ENCODE results near the gene SNX27. TPM values are rescaled to one million over a fixed set of nuclear protein-coding genes. Genes with fewer than 3 reads are reported as not detected.

SNX27 gene
- total RNA-seq, 4 donors from 2014 or later = 48.1 to 61.1 (median 53.8) TPM

DNA sequence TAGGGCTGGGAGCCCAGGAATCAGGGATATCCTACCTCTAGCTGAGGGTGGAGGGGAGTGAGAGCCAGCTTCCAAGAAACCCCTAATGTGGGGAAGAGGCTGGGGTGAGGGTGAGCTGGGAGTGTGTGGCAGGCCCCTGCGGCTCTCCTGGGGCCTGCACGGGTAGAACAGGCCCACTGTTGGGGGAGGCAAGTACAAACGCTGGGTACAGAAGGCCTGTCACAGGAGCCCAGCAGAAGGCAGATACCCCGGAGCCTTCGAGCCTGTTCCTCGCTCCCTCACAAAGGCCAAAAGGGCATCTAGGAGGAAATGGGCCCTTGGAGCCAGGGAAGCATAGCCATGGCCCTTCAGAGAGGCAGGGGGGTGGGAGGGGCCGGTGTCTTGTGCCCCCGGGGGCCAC is 91.1 kb downstream of the SNX27 start:
- WGBS, 2 donors (ENCODE audit: low coverage in 1 of 2) = no CpG with 5 or more reads among the region's 8 CpGs
- ATAC-seq = no peak

DNA sequence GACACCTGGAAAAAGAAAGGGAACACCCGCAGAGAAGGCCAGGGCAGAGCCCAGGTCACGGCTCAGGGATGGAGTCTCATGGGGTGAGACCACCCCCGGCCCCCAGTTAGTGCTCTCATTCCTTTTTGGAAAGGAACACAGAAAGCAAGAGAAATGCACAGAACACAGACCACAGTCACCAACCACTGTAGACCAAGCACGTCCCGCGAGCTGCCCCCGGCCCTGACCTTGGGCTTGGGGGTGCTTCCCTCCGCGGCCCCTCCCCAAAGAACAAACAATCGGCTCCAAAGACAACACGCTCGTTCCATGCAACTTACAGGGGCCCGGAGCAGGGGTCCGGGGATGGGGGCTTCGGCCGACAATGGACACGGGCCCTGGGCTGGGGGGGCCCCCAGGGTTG is 92.0 kb downstream of the SNX27 start:
- Histone ChIP-seq H3K4me1 (no peaks in the 10 kb centered on the region), H3K27ac (no peak overlapping the region), H3K4me3 (no peak overlapping the region), H3K36me3 (peaks cover 3 to 37% of the 10 kb centered on the region in 2 donors), H3K27me3 (no peaks in the 10 kb centered on the region), H3K9me3 (no peaks in the 10 kb centered on the region)
- TF ChIP-seq POLR2AphosphoS5 (IDR thresholded peaks at IDR 0.05) (no peak), EP300 (IDR thresholded peaks at IDR 0.05) (no peak), POLR2A (IDR thresholded peaks at IDR 0.05) (no peak)
- TF ChIP-seq, protein P1, sequence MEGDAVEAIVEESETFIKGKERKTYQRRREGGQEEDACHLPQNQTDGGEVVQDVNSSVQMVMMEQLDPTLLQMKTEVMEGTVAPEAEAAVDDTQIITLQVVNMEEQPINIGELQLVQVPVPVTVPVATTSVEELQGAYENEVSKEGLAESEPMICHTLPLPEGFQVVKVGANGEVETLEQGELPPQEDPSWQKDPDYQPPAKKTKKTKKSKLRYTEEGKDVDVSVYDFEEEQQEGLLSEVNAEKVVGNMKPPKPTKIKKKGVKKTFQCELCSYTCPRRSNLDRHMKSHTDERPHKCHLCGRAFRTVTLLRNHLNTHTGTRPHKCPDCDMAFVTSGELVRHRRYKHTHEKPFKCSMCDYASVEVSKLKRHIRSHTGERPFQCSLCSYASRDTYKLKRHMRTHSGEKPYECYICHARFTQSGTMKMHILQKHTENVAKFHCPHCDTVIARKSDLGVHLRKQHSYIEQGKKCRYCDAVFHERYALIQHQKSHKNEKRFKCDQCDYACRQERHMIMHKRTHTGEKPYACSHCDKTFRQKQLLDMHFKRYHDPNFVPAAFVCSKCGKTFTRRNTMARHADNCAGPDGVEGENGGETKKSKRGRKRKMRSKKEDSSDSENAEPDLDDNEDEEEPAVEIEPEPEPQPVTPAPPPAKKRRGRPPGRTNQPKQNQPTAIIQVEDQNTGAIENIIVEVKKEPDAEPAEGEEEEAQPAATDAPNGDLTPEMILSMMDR (IDR thresholded peaks at IDR 0.05) = no peak
- no peak for ATAC-seq
- 60 to 82% methylated on average over 3 to 4 of the region's 17 CpGs for WGBS, 2 donors (ENCODE audit: low coverage in 1 of 2)

More for the DNA sequence above, 91.1 kb downstream of the SNX27 start:
- no peaks in the 10 kb centered on the region for H3K4me1 ChIP-seq
- H3K9me3 ChIP-seq = no peaks in the 10 kb centered on the region
- H3K4me3 ChIP-seq = no peak overlapping the region
- TF ChIP-seq EP300 (IDR thresholded peaks at IDR 0.05) (no peak), POLR2A (IDR thresholded peaks at IDR 0.05) (no peak), POLR2AphosphoS5 (IDR thresholded peaks at IDR 0.05) (no peak)
- TF ChIP-seq, protein P1 (IDR thresholded peaks at IDR 0.05) = no peak
- no peaks in the 10 kb centered on the region for H3K27me3 ChIP-seq
- no peak overlapping the region for H3K27ac ChIP-seq
- H3K36me3 ChIP-seq = peaks cover 3 to 46% of the 10 kb centered on the region in 2 donors

DNA sequence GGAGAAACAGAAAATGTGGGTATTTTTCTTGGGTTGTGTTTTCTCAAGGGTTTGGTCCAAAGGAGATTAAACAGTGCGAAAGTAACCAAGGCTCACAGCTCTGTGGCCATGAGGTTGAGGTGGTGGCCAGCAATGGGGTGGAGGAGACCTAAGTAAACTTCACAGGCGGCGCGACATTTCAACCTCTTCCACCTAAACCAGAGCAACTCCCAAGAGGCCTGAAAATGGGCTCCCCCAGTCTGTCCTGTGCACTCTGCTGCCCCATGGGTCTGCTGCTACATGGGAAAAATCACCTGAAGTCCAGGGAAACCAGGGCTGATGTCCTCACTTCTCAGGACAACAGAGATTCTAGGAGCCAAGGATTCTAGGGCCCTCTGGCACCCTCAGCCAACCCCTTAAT is 92.4 kb downstream of the SNX27 start:
- H3K4me1 ChIP-seq = no peaks in the 10 kb centered on the region
- 67 to 95% methylated on average over 4 of the region's 4 CpGs for WGBS, 2 donors (ENCODE audit: low coverage in 1 of 2)
- TF ChIP-seq POLR2AphosphoS5 (IDR thresholded peaks at IDR 0.05) (no peak), POLR2A (IDR thresholded peaks at IDR 0.05) (no peak), EP300 (IDR thresholded peaks at IDR 0.05) (no peak)
- TF ChIP-seq, protein P1 (IDR thresholded peaks at IDR 0.05) = no peak
- no peak overlapping the region for H3K4me3 ChIP-seq
- H3K27me3 ChIP-seq = no peaks in the 10 kb centered on the region
- H3K36me3 ChIP-seq = peaks cover 3 to 33% of the 10 kb centered on the region in 2 donors
- no peak overlapping the region for H3K27ac ChIP-seq
- H3K9me3 ChIP-seq = no peaks in the 10 kb centered on the region
- no peak for ATAC-seq

DNA sequence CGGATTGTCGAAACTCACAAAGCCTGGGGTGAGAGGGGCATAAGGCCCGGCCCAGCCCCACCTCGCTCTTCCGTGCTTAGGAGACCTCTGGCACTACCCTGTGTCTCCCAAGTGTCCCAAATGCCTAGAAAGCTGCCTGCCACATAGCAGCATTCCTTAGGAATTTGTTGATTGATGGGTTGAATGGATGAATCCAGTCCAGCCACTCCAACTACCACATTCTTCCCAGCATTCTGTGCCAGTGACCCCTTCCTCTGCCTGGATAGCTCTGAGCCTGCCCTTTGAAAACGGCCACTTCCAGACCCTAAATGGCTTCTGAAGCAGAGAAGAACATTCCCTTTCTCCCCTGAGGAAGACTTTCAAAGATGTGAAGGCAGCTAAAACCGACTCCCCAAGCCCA is 93.3 kb downstream of the SNX27 start:
- Histone ChIP-seq H3K4me1 (no peaks in the 10 kb centered on the region), H3K9me3 (no peaks in the 10 kb centered on the region), H3K4me3 (no peak overlapping the region), H3K27ac (no peak overlapping the region), H3K36me3 (peaks cover 0 to 24% of the 10 kb centered on the region in 2 donors), H3K27me3 (no peaks in the 10 kb centered on the region)
- ATAC-seq = no peak
- whole genome bisulfite sequencing, 2 donors (ENCODE audit: low coverage in 1 of 2) = 90 to 91% methylated on average over 2 to 4 of the region's 7 CpGs
- no peak for TF ChIP-seq EP300 (IDR thresholded peaks at IDR 0.05)
- TF ChIP-seq, protein P1 (IDR thresholded peaks at IDR 0.05) = no peak
- TF ChIP-seq POLR2A (IDR thresholded peaks at IDR 0.05) = no peak
- TF ChIP-seq POLR2AphosphoS5 (IDR thresholded peaks at IDR 0.05) = no peak

DNA sequence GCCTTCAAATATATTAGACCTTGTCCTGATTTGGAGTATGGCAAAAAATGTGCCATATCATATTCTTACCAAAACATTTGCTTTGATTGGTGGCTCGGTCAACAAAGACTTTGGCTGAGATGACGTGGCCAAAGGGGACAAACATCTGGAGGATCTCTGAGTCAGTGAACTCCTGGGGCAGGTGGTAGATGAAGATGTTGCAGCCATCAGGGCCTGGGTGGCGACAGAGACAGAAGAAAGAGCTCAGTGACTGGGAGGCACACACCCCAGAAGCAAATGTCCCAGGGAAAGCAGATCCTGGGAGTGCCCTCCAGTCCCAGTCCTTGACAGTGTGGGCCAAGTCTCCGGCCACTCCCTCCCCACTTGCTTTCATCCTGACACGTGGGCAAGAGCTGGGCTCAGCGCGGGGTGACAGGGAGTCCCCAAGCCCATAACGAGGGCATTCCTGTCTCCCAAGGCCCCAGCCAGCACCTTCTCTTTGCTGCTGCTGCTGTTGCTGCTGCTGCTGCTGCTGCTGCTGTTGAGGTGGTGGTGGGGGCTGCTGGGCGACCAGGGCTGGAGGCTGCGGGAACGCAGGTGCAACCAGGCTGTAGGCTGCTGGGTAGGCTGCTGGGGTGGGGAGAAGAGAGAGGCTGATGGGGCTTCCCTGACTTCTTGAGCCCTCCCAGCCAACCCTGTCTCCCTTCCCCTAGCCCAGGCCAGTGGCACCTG is 94.1 kb downstream of the SNX27 start:
- TF ChIP-seq EP300 (IDR thresholded peaks at IDR 0.05) = no peak
- no peak for TF ChIP-seq POLR2A (IDR thresholded peaks at IDR 0.05)
- TF ChIP-seq, protein P1 (IDR thresholded peaks at IDR 0.05) = no peak
- no peak for TF ChIP-seq POLR2AphosphoS5 (IDR thresholded peaks at IDR 0.05)
- H3K4me1 ChIP-seq = no peaks in the 10 kb centered on the region
- H3K9me3 ChIP-seq = no peaks in the 10 kb centered on the region
- H3K27me3 ChIP-seq = no peaks in the 10 kb centered on the region
- no peak overlapping the region for H3K4me3 ChIP-seq
- peaks cover 0 to 16% of the 10 kb centered on the region in 2 donors for H3K36me3 ChIP-seq
- 83 to 100% methylated on average over 1 to 2 of the region's 11 CpGs for WGBS, 2 donors (ENCODE audit: low coverage in 1 of 2)
- H3K27ac ChIP-seq = no peak overlapping the region
- ATAC-seq = no peak
